Liver (tissue), 9 donors: ENCODE measurements around the gene DHCR7. TPM values are rescaled to one million over a fixed set of nuclear protein-coding genes. Genes with fewer than 3 reads are reported as not detected.

Experiments used
- DNase-seq: peaks from one replicate; pipeline ENCODE4 v3.0.0-alpha.2; 2017; ENCODE audit warnings: low spot score
- H3K27ac ChIP-seq, 2 donors: one replicate each; pipeline ENCODE4 v1.7.0; 2013; ENCODE audit warnings: inconsistent platforms in 2 of 2, low read length in 2 of 2, control low read depth in 1 of 2, low read depth in 1 of 2, mild to moderate bottlenecking in 1 of 2
- H3K27me3 ChIP-seq, 4 donors: one replicate each; pipeline versions ENCODE4 v1.6.1 to v1.7.0; 2013; ENCODE audit warnings: low read length in 3 of 4, inconsistent platforms in 1 of 4, mild to moderate bottlenecking in 1 of 4, moderate library complexity in 1 of 4; ENCODE audit not compliant: control insufficient read depth in 4 of 4, insufficient read depth in 4 of 4
- H3K36me3 ChIP-seq, 4 donors: one replicate each; pipeline versions ENCODE4 v1.6.1 to v1.7.0; 2013; ENCODE audit warnings: low read length in 3 of 4, mild to moderate bottlenecking in 3 of 4, low read depth in 1 of 4, moderate library complexity in 1 of 4; ENCODE audit not compliant: control insufficient read depth in 4 of 4, insufficient read depth in 3 of 4
- H3K4me1 ChIP-seq, 4 donors: one replicate each; pipeline versions ENCODE4 v1.6.1 to v1.7.0; 2013; ENCODE audit warnings: low read length in 3 of 4, mild to moderate bottlenecking in 3 of 4, moderate library complexity in 1 of 4; ENCODE audit not compliant: control insufficient read depth in 4 of 4, insufficient read depth in 4 of 4
- H3K4me3 ChIP-seq, 3 donors: one replicate each; pipeline versions ENCODE4 v1.6.1 to v1.7.0; 2013; ENCODE audit warnings: low read length in 3 of 3, control low read depth in 1 of 3, low read depth in 1 of 3, mild to moderate bottlenecking in 1 of 3
- H3K9ac ChIP-seq, 2 donors: one replicate each; pipeline ENCODE4 v1.7.0; 2013; ENCODE audit warnings: low read length in 2 of 2, mild to moderate bottlenecking in 2 of 2, moderate library complexity in 2 of 2, control low read depth in 1 of 2, low read depth in 1 of 2
- H3K9me3 ChIP-seq, 4 donors: one replicate each; pipeline versions ENCODE4 v1.6.1 to v1.7.0; 2013; ENCODE audit warnings: low read length in 3 of 4; ENCODE audit not compliant: control insufficient read depth in 4 of 4
- ATF3 ChIP-seq: IDR thresholded peaks from 2 replicates; pipeline ENCODE4 v1.6.1; 2016; ENCODE audit warnings: antibody characterized with exemption
- CTCF ChIP-seq: fragments of 150-350 bp; IDR thresholded peaks from 2 replicates; pipeline ENCODE4 v1.5.1; 2017; ENCODE audit warnings: improper control_type of control experiment, low read depth, low read length; ENCODE audit not compliant: missing input control
- EGR1 ChIP-seq, 2 donors: IDR thresholded peaks; 2 replicates each; pipeline ENCODE4 v1.6.1; 2016 to 2018; ENCODE audit warnings: antibody characterized with exemption in 2 of 2, low read depth in 2 of 2
- FOXA1 ChIP-seq: IDR thresholded peaks from 2 replicates; pipeline ENCODE4 v1.6.1; 2016; ENCODE audit warnings: antibody characterized with exemption
- FOXA2 ChIP-seq: IDR thresholded peaks from 2 replicates; pipeline ENCODE4 v1.6.1; 2016; ENCODE audit warnings: antibody characterized with exemption
- GABPA ChIP-seq, 2 donors: IDR thresholded peaks in 1 of 2; conservative IDR thresholded peaks in 1 of 2; 2 replicates each; pipeline ENCODE4 v1.6.1; 2016; ENCODE audit warnings: antibody characterized with exemption in 2 of 2, mild to moderate bottlenecking in 1 of 2, moderate library complexity in 1 of 2
- HNF4A ChIP-seq, 2 donors: conservative IDR thresholded peaks; 2 replicates each; pipeline ENCODE4 v1.6.1; 2016; ENCODE audit warnings: antibody characterized with exemption in 2 of 2, mild to moderate bottlenecking in 2 of 2
- HNF4G ChIP-seq: IDR thresholded peaks from 2 replicates; pipeline ENCODE4 v1.6.1; 2016; ENCODE audit warnings: antibody characterized with exemption
- JUND ChIP-seq, 2 donors: IDR thresholded peaks; 2 replicates each; pipeline ENCODE4 v1.6.1; 2016; ENCODE audit warnings: antibody characterized with exemption in 2 of 2
- NR2F2 ChIP-seq: IDR thresholded peaks from 2 replicates; pipeline ENCODE4 v1.6.1; 2016; ENCODE audit warnings: antibody characterized with exemption
- RAD21 ChIP-seq, 2 donors: IDR thresholded peaks; 2 replicates each; pipeline ENCODE4 v1.6.1; 2016; ENCODE audit warnings: antibody characterized with exemption in 2 of 2, mild to moderate bottlenecking in 2 of 2
- RXRA ChIP-seq, 2 donors: IDR thresholded peaks; 2 replicates each; pipeline ENCODE4 v1.6.1; 2017 to 2018; ENCODE audit warnings: antibody characterized with exemption in 2 of 2, mild to moderate bottlenecking in 1 of 2
- SP1 ChIP-seq: IDR thresholded peaks from 2 replicates; pipeline ENCODE4 v1.6.1; 2018; ENCODE audit warnings: antibody characterized with exemption, mild to moderate bottlenecking
- TAF1 ChIP-seq: conservative IDR thresholded peaks from 2 replicates; pipeline ENCODE4 v1.6.1; 2016; ENCODE audit warnings: antibody characterized with exemption, mild to moderate bottlenecking
- YY1 ChIP-seq: IDR thresholded peaks from 2 replicates; pipeline ENCODE4 v1.6.1; 2016; ENCODE audit warnings: antibody characterized with exemption, mild to moderate bottlenecking
- WGBS: extraction: QIAGEN DNeasy Blood & Tissue Kit; methylation state at CpG from one replicate; pipeline ENCODE4 v1.1.7; 2013; 5-methylcytosine and 5-hydroxymethylcytosine counted together
- polyA plus RNA-seq, 2 donors: library from polyadenylated mRNA; stranded (reverse) in 1 of 2; unstranded in 1 of 2; fragments of 200-250 nt in 1 of 2; fragments of >200 nt in 1 of 2; fragmentation: Nextera tagmentation in 1 of 2; extraction: Ambion mirVana in 1 of 2; gene quantifications; one replicate each; pipeline versions ENCODE4 v1.2.1 to v1.2.3, GENCODE V29; 2013 to 2015
- total RNA-seq, 2 donors: library from RNA; depleted of rRNA; stranded (reverse); fragments of >200 nt; gene quantifications; one replicate each; pipeline ENCODE4 v1.2.3, GENCODE V29; 2014
- TF ChIP-seq, protein P1 (sequence below): IDR thresholded peaks from 2 replicates; pipeline ENCODE4 v1.6.1; 2016; ENCODE audit warnings: antibody characterized with exemption
- TF ChIP-seq, protein P2 (sequence below): IDR thresholded peaks from 2 replicates; pipeline ENCODE4 v1.6.1; 2016; ENCODE audit warnings: antibody characterized with exemption, mild to moderate bottlenecking
- donor health status: healthy.
- donor health status: healthy.
- donor health status: healthy.
- donor health status: healthy.
- donor health status: healthy.

The DHCR7 gene
- total and polyA plus RNA-seq, 4 donors: 56.9 to 224 (median 172) TPM

DNA sequence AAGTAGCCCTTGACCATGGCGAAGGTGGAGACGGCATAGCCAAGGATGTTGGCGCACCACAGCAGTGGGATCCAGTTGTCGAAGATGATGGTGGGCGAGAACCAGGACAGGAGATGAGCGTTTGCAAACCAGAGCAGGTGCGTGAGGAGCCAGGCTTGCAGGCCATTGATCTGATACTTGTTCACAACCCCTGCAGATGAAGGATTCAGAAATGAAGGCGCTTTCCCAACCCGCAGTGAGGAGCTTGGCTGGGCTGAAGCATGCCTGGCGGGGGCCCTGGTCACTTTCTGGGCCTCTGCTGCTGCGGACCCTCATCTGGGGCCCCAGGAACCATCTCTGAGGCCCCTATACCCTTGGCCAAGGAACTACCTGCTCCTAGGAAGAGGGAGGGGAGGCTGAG lies 6.9 kb downstream of the DHCR7 start:
- no peak overlapping the region for H3K27ac ChIP-seq
- DNase-seq: no peak
- H3K4me1 ChIP-seq: peaks cover 0 to 4% (median 0%) of the 10 kb centered on the region in 4 donors
- H3K4me3 ChIP-seq: no peak overlapping the region
- H3K9ac ChIP-seq: no peak overlapping the region
- no peaks in the 10 kb centered on the region for H3K9me3 ChIP-seq
- peaks cover 39 to 78% (median 55%) of the 10 kb centered on the region in 4 donors for H3K36me3 ChIP-seq
- 97% methylated on average over 11 of the region's 11 CpGs for WGBS
- TF ChIP-seq RAD21 (IDR thresholded peaks at IDR 0.05) (no peak), ATF3 (no peak), FOXA2 (no peak), RXRA (IDR thresholded peaks at IDR 0.05) (no peak), EGR1 (IDR thresholded peaks at IDR 0.05; ENCODE audit: low read depth in 2 of 2) (no peak), TAF1 (no peak), GABPA (IDR thresholded peaks at IDR 0.05 in 1 of 2, conservative IDR thresholded peaks at IDR 0.05 in 1 of 2) (no peak)
- TF ChIP-seq, protein P1, sequence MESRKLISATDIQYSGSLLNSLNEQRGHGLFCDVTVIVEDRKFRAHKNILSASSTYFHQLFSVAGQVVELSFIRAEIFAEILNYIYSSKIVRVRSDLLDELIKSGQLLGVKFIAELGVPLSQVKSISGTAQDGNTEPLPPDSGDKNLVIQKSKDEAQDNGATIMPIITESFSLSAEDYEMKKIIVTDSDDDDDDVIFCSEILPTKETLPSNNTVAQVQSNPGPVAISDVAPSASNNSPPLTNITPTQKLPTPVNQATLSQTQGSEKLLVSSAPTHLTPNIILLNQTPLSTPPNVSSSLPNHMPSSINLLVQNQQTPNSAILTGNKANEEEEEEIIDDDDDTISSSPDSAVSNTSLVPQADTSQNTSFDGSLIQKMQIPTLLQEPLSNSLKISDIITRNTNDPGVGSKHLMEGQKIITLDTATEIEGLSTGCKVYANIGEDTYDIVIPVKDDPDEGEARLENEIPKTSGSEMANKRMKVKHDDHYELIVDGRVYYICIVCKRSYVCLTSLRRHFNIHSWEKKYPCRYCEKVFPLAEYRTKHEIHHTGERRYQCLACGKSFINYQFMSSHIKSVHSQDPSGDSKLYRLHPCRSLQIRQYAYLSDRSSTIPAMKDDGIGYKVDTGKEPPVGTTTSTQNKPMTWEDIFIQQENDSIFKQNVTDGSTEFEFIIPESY: no peak
- H3K27me3 ChIP-seq: no peaks in the 10 kb centered on the region

DNA sequence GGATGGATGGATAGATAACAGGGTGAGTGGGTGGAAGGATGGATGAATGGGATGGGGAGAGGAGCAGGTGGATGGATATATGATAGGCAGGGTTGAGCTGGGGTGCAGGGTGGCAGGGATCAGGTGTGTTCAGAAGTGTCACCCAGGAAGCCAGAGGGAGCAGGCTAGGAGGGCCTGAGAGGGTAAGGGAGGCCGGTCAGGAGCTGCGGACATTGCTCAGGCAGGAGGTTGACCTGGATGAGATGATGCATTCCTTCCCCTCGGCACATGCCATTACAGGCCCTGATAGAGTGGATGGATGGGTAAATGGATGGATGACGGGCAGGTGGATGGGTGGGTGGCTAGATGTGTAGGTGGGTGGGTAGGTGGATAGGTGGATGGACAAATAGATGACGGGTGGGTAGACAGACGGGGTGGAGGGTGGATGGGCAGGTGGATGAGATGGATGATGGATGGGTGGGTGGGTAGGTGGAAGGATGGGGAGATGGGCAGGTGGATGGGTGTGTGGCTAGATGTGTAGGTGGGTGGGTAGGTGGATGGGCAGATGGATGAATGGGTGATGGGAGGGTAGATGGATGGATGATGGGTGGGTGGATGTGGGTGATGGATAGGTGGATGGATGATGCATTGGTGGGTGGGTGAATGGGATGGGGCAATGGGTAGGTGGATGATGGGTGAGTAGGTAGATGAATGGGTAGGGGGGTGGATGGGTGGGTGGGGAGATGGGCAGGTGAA lies 8.0 kb downstream of the DHCR7 start:
- H3K27me3 ChIP-seq: no peaks in the 10 kb centered on the region
- H3K9ac ChIP-seq: no peak overlapping the region
- no peak for DNase-seq
- H3K4me3 ChIP-seq: no peak overlapping the region
- no peak overlapping the region for H3K27ac ChIP-seq
- no peaks in the 10 kb centered on the region for H3K9me3 ChIP-seq
- peaks cover 41 to 82% (median 58%) of the 10 kb centered on the region in 4 donors for H3K36me3 ChIP-seq
- H3K4me1 ChIP-seq: peaks cover 0 to 7% (median 3%) of the 10 kb centered on the region in 4 donors
- TF ChIP-seq HNF4G: no peak
- TF ChIP-seq RAD21 (IDR thresholded peaks at IDR 0.05): no peak
- WGBS: 95% methylated on average over 6 of the region's 6 CpGs

- Histone ChIP-seq H3K27me3 (no peaks in the 10 kb centered on the region), H3K36me3 (peaks cover 39 to 77% (median 51%) of the 10 kb centered on the region in 4 donors), H3K4me1 (peaks cover 0 to 23% (median 18%) of the 10 kb centered on the region in 4 donors), H3K4me3 (no peak overlapping the region), H3K27ac (no peak overlapping the region), H3K9me3 (no peaks in the 10 kb centered on the region), H3K9ac (no peak overlapping the region)
- no peak for DNase-seq
- 95% methylated on average over 19 of the region's 19 CpGs for WGBS
- TF ChIP-seq EGR1 (IDR thresholded peaks at IDR 0.05; ENCODE audit: low read depth in 2 of 2) (no peak), HNF4G (no peak), RXRA (IDR thresholded peaks at IDR 0.05) (no peak), RAD21 (IDR thresholded peaks at IDR 0.05) (no peak), FOXA1 (no peak), NR2F2 (no peak), HNF4A (conservative IDR thresholded peaks at IDR 0.05) (no peak), SP1 (no peak), TAF1 (no peak), CTCF (no peak), YY1 (no peak), FOXA2 (no peak), GABPA (IDR thresholded peaks at IDR 0.05 in 1 of 2, conservative IDR thresholded peaks at IDR 0.05 in 1 of 2) (no peak), JUND (IDR thresholded peaks at IDR 0.05) (no peak)
- TF ChIP-seq, protein P2, sequence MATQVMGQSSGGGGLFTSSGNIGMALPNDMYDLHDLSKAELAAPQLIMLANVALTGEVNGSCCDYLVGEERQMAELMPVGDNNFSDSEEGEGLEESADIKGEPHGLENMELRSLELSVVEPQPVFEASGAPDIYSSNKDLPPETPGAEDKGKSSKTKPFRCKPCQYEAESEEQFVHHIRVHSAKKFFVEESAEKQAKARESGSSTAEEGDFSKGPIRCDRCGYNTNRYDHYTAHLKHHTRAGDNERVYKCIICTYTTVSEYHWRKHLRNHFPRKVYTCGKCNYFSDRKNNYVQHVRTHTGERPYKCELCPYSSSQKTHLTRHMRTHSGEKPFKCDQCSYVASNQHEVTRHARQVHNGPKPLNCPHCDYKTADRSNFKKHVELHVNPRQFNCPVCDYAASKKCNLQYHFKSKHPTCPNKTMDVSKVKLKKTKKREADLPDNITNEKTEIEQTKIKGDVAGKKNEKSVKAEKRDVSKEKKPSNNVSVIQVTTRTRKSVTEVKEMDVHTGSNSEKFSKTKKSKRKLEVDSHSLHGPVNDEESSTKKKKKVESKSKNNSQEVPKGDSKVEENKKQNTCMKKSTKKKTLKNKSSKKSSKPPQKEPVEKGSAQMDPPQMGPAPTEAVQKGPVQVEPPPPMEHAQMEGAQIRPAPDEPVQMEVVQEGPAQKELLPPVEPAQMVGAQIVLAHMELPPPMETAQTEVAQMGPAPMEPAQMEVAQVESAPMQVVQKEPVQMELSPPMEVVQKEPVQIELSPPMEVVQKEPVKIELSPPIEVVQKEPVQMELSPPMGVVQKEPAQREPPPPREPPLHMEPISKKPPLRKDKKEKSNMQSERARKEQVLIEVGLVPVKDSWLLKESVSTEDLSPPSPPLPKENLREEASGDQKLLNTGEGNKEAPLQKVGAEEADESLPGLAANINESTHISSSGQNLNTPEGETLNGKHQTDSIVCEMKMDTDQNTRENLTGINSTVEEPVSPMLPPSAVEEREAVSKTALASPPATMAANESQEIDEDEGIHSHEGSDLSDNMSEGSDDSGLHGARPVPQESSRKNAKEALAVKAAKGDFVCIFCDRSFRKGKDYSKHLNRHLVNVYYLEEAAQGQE: no peak
- TF ChIP-seq, protein P1: no peak
Measured at GRCh38 chr11:71438650-71439049, 9.5 kb downstream of the DHCR7 start.
